WTC11 (cell line): ENCODE data around the gene MOCS1. TPM values are rescaled to one million over a fixed set of nuclear protein-coding genes. Genes with fewer than 3 reads are reported as not detected.

ENCODE experiments used
- ATAC-seq: fragments of 200-7000 bp; cut with Tn5 transposase; 2 replicates; pipeline ENCODE4 v1.10.0; 2021; ENCODE audit warnings: mild to moderate bottlenecking, moderate library complexity
- CTCF ChIA-PET: fragments of 300-600 bp; sonication (Branson Sonifier 250); formaldehyde crosslinking; loops from one replicate; lab custom pipeline; 2021; ENCODE audit warnings: antibody characterized with exemption; lab: Charles Lee
- POLR2A ChIA-PET: fragments of 350-600 bp; sonication (Branson Sonifier 250); formaldehyde crosslinking; loops from one replicate; lab custom pipeline; 2021; ENCODE audit warnings: antibody characterized with exemption; lab: Charles Lee
- DNase-seq: peaks from one replicate; pipeline ENCODE4 v3.0.0; 2021; ENCODE audit warnings: low spot score
- H3K27ac Mint-ChIP-seq: 2 replicates; pipeline ENCODE4 v1.8.0; 2021; ENCODE audit warnings: mixed read lengths
- H3K27me3 Mint-ChIP-seq: 2 replicates; pipeline ENCODE4 v1.8.0; 2021; ENCODE audit warnings: low read depth, mild to moderate bottlenecking, moderate library complexity, mixed read lengths
- H3K36me3 Mint-ChIP-seq: 2 replicates; pipeline ENCODE4 v1.8.0; 2021; ENCODE audit warnings: mixed read lengths
- H3K4me1 Mint-ChIP-seq: 2 replicates; pipeline ENCODE4 v1.8.0; 2022; ENCODE audit warnings: mixed read lengths
- H3K4me3 Mint-ChIP-seq: 2 replicates; pipeline ENCODE4 v1.8.0; 2021; ENCODE audit warnings: mild to moderate bottlenecking, moderate library complexity, mixed read lengths
- H3K9me3 Mint-ChIP-seq: 2 replicates; pipeline ENCODE4 v1.8.0; 2021; ENCODE audit warnings: mixed read lengths
- GABPB1 ChIP-seq: sonication (generic); formaldehyde crosslinking; IDR thresholded peaks from 2 replicates; pipeline ENCODE4 v1.8.1; 2023; ENCODE audit warnings: mild to moderate bottlenecking, missing genetic modification reagents
- MXD4 ChIP-seq: fragments of 250-450 bp; sonication (Bioruptor Pico); IDR thresholded peaks from 2 replicates; pipeline ENCODE4 v1.8.0; 2021; ENCODE audit warnings: mild to moderate bottlenecking, moderate library complexity, borderline replicate concordance
- NR3C1 ChIP-seq: sonication (generic); formaldehyde crosslinking; conservative IDR thresholded peaks from 2 replicates; pipeline ENCODE4 v1.8.1; 2023; ENCODE audit warnings: low read depth, mild to moderate bottlenecking, missing genetic modification reagents
- PRRX2 ChIP-seq: fragments of 250-450 bp; sonication (Bioruptor Pico); IDR thresholded peaks from 2 replicates; pipeline ENCODE4 v1.8.0; 2021; ENCODE audit warnings: mild to moderate bottlenecking
- RORB ChIP-seq: fragments of 250-450 bp; sonication (Bioruptor Pico); IDR thresholded peaks from 2 replicates; pipeline ENCODE4 v1.9.0; 2021; ENCODE audit warnings: mild to moderate bottlenecking
- ZBTB21 ChIP-seq: sonication (generic); formaldehyde crosslinking; IDR thresholded peaks from 2 replicates; pipeline ENCODE4 v1.8.1; 2023; ENCODE audit warnings: mild to moderate bottlenecking, missing genetic modification reagents, borderline replicate concordance
- total RNA-seq: library from RNA; stranded (reverse); gene quantifications from 3 replicates; pipeline ENCODE4 v1.2.3, GENCODE V29; 2021
- TF ChIP-seq, protein P1 (sequence below): sonication (generic); formaldehyde crosslinking; IDR thresholded peaks from 2 replicates; pipeline ENCODE4 v1.8.1; 2023; ENCODE audit warnings: mild to moderate bottlenecking, moderate library complexity, missing genetic modification reagents
- TF ChIP-seq, protein P2 (sequence below): sonication (generic); formaldehyde crosslinking; IDR thresholded peaks from 2 replicates; pipeline ENCODE4 v1.8.1; 2023; ENCODE audit warnings: mild to moderate bottlenecking, missing genetic modification reagents, borderline replicate concordance
- TF ChIP-seq, protein P3 (sequence below): sonication (generic); formaldehyde crosslinking; IDR thresholded peaks from 2 replicates; pipeline ENCODE4 v1.8.1; 2023; ENCODE audit warnings: mild to moderate bottlenecking, missing genetic modification reagents
- TF ChIP-seq, protein P4 (sequence below): sonication (generic); formaldehyde crosslinking; IDR thresholded peaks from 2 replicates; pipeline ENCODE4 v1.8.0; 2023; ENCODE audit warnings: missing genetic modification reagents, mild to moderate bottlenecking, borderline replicate concordance
- TF ChIP-seq, protein P5 (sequence below): sonication (generic); formaldehyde crosslinking; conservative IDR thresholded peaks from 2 replicates; pipeline ENCODE4 v1.8.1; 2022; ENCODE audit warnings: mild to moderate bottlenecking, missing genetic modification reagents
- TF ChIP-seq, protein P6 (sequence below): fragments of 250-450 bp; sonication (Bioruptor Pico); IDR thresholded peaks from 2 replicates; pipeline ENCODE4 v1.9.0; 2021; ENCODE audit warnings: mild to moderate bottlenecking
- TF ChIP-seq, protein P7 (sequence below): sonication (generic); formaldehyde crosslinking; IDR thresholded peaks from 2 replicates; pipeline ENCODE4 v1.8.1; 2023; ENCODE audit warnings: mild to moderate bottlenecking, missing genetic modification reagents, moderate library complexity

MOCS1 gene
- total RNA-seq, 1 experiment from 2014 or later = 18.5 TPM

DNA sequence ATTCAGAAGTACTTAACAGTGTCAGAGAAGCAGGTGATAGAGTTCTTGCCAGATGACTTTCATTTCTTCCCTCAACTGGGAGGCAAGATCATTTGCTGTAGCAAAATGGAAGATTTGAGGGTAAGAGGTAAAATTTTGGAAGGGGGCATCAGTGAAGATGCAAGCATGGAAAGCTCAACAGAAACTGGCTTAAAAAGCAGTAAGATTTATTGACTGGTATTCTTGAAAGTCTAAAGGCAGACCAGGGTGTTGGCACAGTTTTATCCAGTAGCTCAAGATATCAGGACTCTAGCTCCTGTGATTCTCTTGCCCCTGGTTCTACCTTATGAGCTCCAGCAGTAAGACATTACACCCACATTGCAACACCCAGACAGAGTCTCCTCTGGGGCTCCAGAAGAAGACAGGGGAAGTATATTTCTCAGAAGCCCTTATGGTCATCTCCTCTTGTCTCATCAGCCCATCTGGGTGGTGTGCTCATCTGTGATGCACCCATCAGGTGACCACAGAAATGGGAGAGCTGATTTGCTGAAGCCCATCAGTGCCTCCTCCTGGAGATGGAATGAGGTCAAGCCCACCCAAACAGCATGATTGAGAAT is 16.0 kb upstream of the MOCS1 start (continued):
- TF ChIP-seq, protein P1, sequence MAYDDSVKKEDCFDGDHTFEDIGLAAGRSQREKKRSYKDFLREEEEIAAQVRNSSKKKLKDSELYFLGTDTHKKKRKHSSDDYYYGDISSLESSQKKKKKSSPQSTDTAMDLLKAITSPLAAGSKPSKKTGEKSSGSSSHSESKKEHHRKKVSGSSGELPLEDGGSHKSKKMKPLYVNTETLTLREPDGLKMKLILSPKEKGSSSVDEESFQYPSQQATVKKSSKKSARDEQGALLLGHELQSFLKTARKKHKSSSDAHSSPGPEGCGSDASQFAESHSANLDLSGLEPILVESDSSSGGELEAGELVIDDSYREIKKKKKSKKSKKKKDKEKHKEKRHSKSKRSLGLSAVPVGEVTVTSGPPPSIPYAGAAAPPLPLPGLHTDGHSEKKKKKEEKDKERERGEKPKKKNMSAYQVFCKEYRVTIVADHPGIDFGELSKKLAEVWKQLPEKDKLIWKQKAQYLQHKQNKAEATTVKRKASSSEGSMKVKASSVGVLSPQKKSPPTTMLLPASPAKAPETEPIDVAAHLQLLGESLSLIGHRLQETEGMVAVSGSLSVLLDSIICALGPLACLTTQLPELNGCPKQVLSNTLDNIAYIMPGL (CRISPR knock-in tag) = no peak
- TF ChIP-seq ZBTB21 (CRISPR knock-in tag) (no peak), RORB (CRISPR knock-in tag) (no peak), NR3C1 (CRISPR knock-in tag) (no peak), PRRX2 (CRISPR knock-in tag) (no peak), MXD4 (CRISPR knock-in tag) (no peak)
- TF ChIP-seq, protein P2, sequence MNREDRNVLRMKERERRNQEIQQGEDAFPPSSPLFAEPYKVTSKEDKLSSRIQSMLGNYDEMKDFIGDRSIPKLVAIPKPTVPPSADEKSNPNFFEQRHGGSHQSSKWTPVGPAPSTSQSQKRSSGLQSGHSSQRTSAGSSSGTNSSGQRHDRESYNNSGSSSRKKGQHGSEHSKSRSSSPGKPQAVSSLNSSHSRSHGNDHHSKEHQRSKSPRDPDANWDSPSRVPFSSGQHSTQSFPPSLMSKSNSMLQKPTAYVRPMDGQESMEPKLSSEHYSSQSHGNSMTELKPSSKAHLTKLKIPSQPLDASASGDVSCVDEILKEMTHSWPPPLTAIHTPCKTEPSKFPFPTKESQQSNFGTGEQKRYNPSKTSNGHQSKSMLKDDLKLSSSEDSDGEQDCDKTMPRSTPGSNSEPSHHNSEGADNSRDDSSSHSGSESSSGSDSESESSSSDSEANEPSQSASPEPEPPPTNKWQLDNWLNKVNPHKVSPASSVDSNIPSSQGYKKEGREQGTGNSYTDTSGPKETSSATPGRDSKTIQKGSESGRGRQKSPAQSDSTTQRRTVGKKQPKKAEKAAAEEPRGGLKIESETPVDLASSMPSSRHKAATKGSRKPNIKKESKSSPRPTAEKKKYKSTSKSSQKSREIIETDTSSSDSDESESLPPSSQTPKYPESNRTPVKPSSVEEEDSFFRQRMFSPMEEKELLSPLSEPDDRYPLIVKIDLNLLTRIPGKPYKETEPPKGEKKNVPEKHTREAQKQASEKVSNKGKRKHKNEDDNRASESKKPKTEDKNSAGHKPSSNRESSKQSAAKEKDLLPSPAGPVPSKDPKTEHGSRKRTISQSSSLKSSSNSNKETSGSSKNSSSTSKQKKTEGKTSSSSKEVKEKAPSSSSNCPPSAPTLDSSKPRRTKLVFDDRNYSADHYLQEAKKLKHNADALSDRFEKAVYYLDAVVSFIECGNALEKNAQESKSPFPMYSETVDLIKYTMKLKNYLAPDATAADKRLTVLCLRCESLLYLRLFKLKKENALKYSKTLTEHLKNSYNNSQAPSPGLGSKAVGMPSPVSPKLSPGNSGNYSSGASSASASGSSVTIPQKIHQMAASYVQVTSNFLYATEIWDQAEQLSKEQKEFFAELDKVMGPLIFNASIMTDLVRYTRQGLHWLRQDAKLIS (CRISPR knock-in tag) = no peak
- TF ChIP-seq, protein P3, sequence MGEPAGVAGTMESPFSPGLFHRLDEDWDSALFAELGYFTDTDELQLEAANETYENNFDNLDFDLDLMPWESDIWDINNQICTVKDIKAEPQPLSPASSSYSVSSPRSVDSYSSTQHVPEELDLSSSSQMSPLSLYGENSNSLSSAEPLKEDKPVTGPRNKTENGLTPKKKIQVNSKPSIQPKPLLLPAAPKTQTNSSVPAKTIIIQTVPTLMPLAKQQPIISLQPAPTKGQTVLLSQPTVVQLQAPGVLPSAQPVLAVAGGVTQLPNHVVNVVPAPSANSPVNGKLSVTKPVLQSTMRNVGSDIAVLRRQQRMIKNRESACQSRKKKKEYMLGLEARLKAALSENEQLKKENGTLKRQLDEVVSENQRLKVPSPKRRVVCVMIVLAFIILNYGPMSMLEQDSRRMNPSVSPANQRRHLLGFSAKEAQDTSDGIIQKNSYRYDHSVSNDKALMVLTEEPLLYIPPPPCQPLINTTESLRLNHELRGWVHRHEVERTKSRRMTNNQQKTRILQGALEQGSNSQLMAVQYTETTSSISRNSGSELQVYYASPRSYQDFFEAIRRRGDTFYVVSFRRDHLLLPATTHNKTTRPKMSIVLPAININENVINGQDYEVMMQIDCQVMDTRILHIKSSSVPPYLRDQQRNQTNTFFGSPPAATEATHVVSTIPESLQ = no peak
- TF ChIP-seq, protein P4, sequence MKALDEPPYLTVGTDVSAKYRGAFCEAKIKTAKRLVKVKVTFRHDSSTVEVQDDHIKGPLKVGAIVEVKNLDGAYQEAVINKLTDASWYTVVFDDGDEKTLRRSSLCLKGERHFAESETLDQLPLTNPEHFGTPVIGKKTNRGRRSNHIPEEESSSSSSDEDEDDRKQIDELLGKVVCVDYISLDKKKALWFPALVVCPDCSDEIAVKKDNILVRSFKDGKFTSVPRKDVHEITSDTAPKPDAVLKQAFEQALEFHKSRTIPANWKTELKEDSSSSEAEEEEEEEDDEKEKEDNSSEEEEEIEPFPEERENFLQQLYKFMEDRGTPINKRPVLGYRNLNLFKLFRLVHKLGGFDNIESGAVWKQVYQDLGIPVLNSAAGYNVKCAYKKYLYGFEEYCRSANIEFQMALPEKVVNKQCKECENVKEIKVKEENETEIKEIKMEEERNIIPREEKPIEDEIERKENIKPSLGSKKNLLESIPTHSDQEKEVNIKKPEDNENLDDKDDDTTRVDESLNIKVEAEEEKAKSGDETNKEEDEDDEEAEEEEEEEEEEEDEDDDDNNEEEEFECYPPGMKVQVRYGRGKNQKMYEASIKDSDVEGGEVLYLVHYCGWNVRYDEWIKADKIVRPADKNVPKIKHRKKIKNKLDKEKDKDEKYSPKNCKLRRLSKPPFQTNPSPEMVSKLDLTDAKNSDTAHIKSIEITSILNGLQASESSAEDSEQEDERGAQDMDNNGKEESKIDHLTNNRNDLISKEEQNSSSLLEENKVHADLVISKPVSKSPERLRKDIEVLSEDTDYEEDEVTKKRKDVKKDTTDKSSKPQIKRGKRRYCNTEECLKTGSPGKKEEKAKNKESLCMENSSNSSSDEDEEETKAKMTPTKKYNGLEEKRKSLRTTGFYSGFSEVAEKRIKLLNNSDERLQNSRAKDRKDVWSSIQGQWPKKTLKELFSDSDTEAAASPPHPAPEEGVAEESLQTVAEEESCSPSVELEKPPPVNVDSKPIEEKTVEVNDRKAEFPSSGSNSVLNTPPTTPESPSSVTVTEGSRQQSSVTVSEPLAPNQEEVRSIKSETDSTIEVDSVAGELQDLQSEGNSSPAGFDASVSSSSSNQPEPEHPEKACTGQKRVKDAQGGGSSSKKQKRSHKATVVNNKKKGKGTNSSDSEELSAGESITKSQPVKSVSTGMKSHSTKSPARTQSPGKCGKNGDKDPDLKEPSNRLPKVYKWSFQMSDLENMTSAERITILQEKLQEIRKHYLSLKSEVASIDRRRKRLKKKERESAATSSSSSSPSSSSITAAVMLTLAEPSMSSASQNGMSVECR = no peak
- TF ChIP-seq, protein P5, sequence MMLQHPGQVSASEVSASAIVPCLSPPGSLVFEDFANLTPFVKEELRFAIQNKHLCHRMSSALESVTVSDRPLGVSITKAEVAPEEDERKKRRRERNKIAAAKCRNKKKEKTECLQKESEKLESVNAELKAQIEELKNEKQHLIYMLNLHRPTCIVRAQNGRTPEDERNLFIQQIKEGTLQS (CRISPR knock-in tag) = no peak

DNA sequence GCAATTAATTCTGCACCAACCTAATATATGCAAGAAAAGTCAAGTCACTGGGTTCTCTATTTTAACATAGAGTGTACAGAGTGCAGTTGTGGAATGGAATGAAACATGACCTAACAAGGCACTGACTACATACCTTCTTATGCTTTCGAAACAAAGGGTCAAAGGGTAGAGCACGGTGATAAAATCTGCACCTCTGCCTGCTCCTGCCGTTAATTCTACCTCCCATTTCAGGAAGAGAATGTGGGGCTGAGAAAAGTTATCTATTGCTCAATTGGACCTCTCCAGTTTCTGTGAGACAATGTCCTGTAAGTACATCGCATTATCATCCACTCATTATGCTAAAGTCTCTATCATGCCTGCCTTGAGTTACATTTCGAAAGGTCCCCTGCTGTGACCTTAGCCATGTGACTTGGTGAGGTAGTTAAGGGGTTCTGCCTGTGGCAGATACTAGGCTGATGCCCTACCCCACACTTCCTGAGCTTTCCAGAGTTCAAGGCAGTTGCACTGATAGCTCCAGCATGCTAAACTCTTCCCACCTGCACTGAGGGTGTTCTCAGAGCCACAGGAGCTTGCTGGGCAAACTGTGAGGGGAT is 14.0 kb upstream of the MOCS1 start:
- no peaks in the 10 kb centered on the region for H3K36me3 Mint-ChIP-seq
- H3K27ac Mint-ChIP-seq = no peak overlapping the region
- POLR2A ChIA-PET = no interaction called here
- DNase-seq = no peak
- no peak overlapping the region for H3K4me3 Mint-ChIP-seq
- H3K27me3 Mint-ChIP-seq = no peaks in the 10 kb centered on the region
- TF ChIP-seq, protein P6, sequence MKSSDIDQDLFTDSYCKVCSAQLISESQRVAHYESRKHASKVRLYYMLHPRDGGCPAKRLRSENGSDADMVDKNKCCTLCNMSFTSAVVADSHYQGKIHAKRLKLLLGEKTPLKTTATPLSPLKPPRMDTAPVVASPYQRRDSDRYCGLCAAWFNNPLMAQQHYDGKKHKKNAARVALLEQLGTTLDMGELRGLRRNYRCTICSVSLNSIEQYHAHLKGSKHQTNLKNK = no peak
- 0 out of 2 replicates have a peak, but pooled peaks have one; percentile 27 for TF ChIP-seq GABPB1
- TF ChIP-seq, protein P7, sequence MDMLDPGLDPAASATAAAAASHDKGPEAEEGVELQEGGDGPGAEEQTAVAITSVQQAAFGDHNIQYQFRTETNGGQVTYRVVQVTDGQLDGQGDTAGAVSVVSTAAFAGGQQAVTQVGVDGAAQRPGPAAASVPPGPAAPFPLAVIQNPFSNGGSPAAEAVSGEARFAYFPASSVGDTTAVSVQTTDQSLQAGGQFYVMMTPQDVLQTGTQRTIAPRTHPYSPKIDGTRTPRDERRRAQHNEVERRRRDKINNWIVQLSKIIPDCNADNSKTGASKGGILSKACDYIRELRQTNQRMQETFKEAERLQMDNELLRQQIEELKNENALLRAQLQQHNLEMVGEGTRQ (CRISPR knock-in tag) = peak; percentile 71; the same call in 1 of the 2 replicates
- TF ChIP-seq, all 79 proteins: peak for 2
- ATAC-seq = no peak
- H3K9me3 Mint-ChIP-seq = no peaks in the 10 kb centered on the region
- CTCF ChIA-PET = interaction anchor here (0.5 to 2.3 kb wide), 6 partner anchors 14 to 586 kb away, joined by 3 to 6 read pairs (median 3); partner anchors contain the start of gene MOCS1
- no peaks in the 10 kb centered on the region; the same call in 1 of the 2 replicates for H3K4me1 Mint-ChIP-seq
